KMS-11 (cell line): Measurements from ENCODE around the gene NLK.
"Not testable (repeated sequence)": the region's sequence is repeated elsewhere in the genome, so short reads cannot be mapped to it uniquely, and the experiment has no call there.

Experiments used
- H2AFZ ChIP-seq: fragments of 200-600 bp; sonication (generic); 2 replicates; pipeline ENCODE4 v1.6.1; 2016; ENCODE audit warnings: antibody characterized with exemption, mixed run types, low read depth
- H3K27ac ChIP-seq: fragments of 200-600 bp; sonication (generic); 2 replicates; pipeline ENCODE4 v1.6.1; 2016; ENCODE audit warnings: mild to moderate bottlenecking, mixed run types
- H3K27me3 ChIP-seq: fragments of 200-600 bp; sonication (generic); 2 replicates; pipeline ENCODE4 v1.6.1; 2017; ENCODE audit warnings: mild to moderate bottlenecking, low read depth, mixed run types, moderate library complexity; ENCODE audit not compliant: insufficient read depth
- H3K36me3 ChIP-seq: fragments of 200-600 bp; sonication (generic); 2 replicates; pipeline ENCODE4 v1.6.1; 2017; ENCODE audit warnings: mild to moderate bottlenecking, mixed run types; ENCODE audit not compliant: insufficient read depth
- H3K4me1 ChIP-seq: fragments of 200-600 bp; sonication (generic); 2 replicates; pipeline ENCODE4 v1.6.1; 2016; ENCODE audit warnings: mild to moderate bottlenecking, low read depth, mixed run types; ENCODE audit not compliant: poor library complexity, severe bottlenecking
- H3K4me2 ChIP-seq: fragments of 200-600 bp; sonication (generic); 2 replicates; pipeline ENCODE4 v1.7.0; 2016; ENCODE audit warnings: mild to moderate bottlenecking, mixed run types
- H3K4me3 ChIP-seq: fragments of 200-600 bp; sonication (generic); IDR thresholded peaks from 2 replicates; pipeline ENCODE4 v1.6.1; 2017; ENCODE audit warnings: low read depth, low read length, mixed read lengths; ENCODE audit not compliant: insufficient read depth
- H3K79me2 ChIP-seq: fragments of 200-600 bp; sonication (generic); 2 replicates; pipeline ENCODE4 v1.6.1; 2016; ENCODE audit warnings: low read depth, mixed run types; ENCODE audit not compliant: insufficient read depth
- H3K9ac ChIP-seq: fragments of 200-600 bp; sonication (generic); 2 replicates; pipeline ENCODE4 v1.6.1; 2016; ENCODE audit warnings: mild to moderate bottlenecking, mixed run types
- H4K20me1 ChIP-seq: fragments of 200-600 bp; sonication (generic); 2 replicates; pipeline ENCODE4 v1.6.1; 2016; ENCODE audit warnings: mild to moderate bottlenecking, mixed run types; ENCODE audit not compliant: insufficient read depth
- CTCF ChIP-seq: fragments of 200-600 bp; sonication (generic); conservative IDR thresholded peaks from 2 replicates; pipeline ENCODE4 v1.6.1; 2017; ENCODE audit warnings: low read depth, mild to moderate bottlenecking, antibody characterized with exemption, low read length, moderate library complexity, mixed read lengths

NLK gene

GRCh38 chr17:28096756-28097155, 54.3 kb downstream of the NLK start:
- Histone ChIP-seq H3K27ac (no peak overlapping the region), H3K4me1 (peaks cover 7% of the 10 kb centered on the region)

GRCh38 chr17:28097254-28097653, 54.8 kb downstream of the NLK start:
- H3K9ac ChIP-seq = no peak overlapping the region
- H3K27ac ChIP-seq = no peak overlapping the region
- no peaks in the 10 kb centered on the region for H3K79me2 ChIP-seq
- no peaks in the 10 kb centered on the region for H3K27me3 ChIP-seq
- no peak for TF ChIP-seq CTCF
- no peak overlapping the region for H3K4me3 ChIP-seq
- no peaks in the 10 kb centered on the region for H4K20me1 ChIP-seq
- no peak overlapping the region for H2AFZ ChIP-seq
- H3K4me2 ChIP-seq = no peak overlapping the region
- peaks cover 2% of the 10 kb centered on the region for H3K4me1 ChIP-seq
- H3K36me3 ChIP-seq = no peaks in the 10 kb centered on the region

More at GRCh38 chr17:28096756-28097155, 54.3 kb downstream of the NLK start:
- no peak overlapping the region for H3K4me2 ChIP-seq
- H3K27me3 ChIP-seq = no peaks in the 10 kb centered on the region
- H2AFZ ChIP-seq = no peak overlapping the region
- H3K36me3 ChIP-seq = no peaks in the 10 kb centered on the region
- H3K9ac ChIP-seq = no peak overlapping the region
- no peaks in the 10 kb centered on the region for H3K79me2 ChIP-seq
- no peaks in the 10 kb centered on the region for H4K20me1 ChIP-seq
- no peak for TF ChIP-seq CTCF
- no peak overlapping the region for H3K4me3 ChIP-seq

GRCh38 chr17:28097901-28098300, 55.4 kb downstream of the NLK start:
- H3K79me2 ChIP-seq = no peaks in the 10 kb centered on the region
- H2AFZ ChIP-seq = no peak overlapping the region
- no peak overlapping the region for H3K27ac ChIP-seq
- H3K27me3 ChIP-seq = no peaks in the 10 kb centered on the region
- no peak overlapping the region for H3K4me3 ChIP-seq
- H3K9ac ChIP-seq = no peak overlapping the region
- H3K4me1 ChIP-seq = no peaks in the 10 kb centered on the region
- no peaks in the 10 kb centered on the region for H3K36me3 ChIP-seq
- H3K4me2 ChIP-seq = no peak overlapping the region
- no peaks in the 10 kb centered on the region for H4K20me1 ChIP-seq
- no peak for TF ChIP-seq CTCF

GRCh38 chr17:28098591-28098990, 56.1 kb downstream of the NLK start:
- H3K36me3 ChIP-seq, H3K9ac ChIP-seq, H3K4me1 ChIP-seq, H3K4me2 ChIP-seq, H3K4me3 ChIP-seq, H3K79me2 ChIP-seq, H3K27me3 ChIP-seq, H2AFZ ChIP-seq, H3K27ac ChIP-seq, H4K20me1 ChIP-seq: not testable (repeated sequence)

- Histone ChIP-seq H3K4me3 (no peak overlapping the region), H3K36me3 (no peaks in the 10 kb centered on the region), H2AFZ (no peak overlapping the region), H3K79me2 (no peaks in the 10 kb centered on the region), H3K27me3 (no peaks in the 10 kb centered on the region), H4K20me1 (no peaks in the 10 kb centered on the region), H3K4me2 (no peak overlapping the region), H3K9ac (no peak overlapping the region), H3K27ac (no peak overlapping the region), H3K4me1 (no peaks in the 10 kb centered on the region)
- TF ChIP-seq CTCF = no peak
Observed at GRCh38 chr17:28100251-28100650, 57.8 kb downstream of the NLK start.
